Dermis microvascular lymphatic vessel endothelial cell (primary cell): Measurements from ENCODE around the gene PIN4. TPM values are rescaled to one million over a fixed set of nuclear protein-coding genes. Genes with fewer than 3 reads are reported as not detected.

Experiments used
- total RNA-seq: library from RNA; depleted of rRNA; stranded (reverse); fragments of >200 nt; gene quantifications from 2 replicates; pipeline ENCODE4 v1.2.1, GENCODE V29; 2014

Gene PIN4
- total RNA-seq, 1 donor from 2014 or later = 11.0 TPM

Other genes starting within 250 kb of the PIN4 start
- gene RTL5, start 49.8 kb upstream of the PIN4 start, total RNA-seq = 0.13 and 0.38 TPM in 2 replicates
- 1.3 and 3.6 TPM in 2 replicates for gene ERCC6L, start 57.3 kb downstream of the PIN4 start, total RNA-seq
- gene RPS4X, start 95.5 kb downstream of the PIN4 start, total RNA-seq = 1,024 and 1,259 TPM in 2 replicates
- gene CITED1, start 124.2 kb downstream of the PIN4 start, total RNA-seq = 0.13 TPM in 2 replicates